PFSK-1 (cell line): Measurements from ENCODE around the gene MATCAP1.

ENCODE experiments used
- FOXP2 ChIP-seq: optimal IDR thresholded peaks from 2 replicates; pipeline ENCODE3; 2011; ENCODE audit warnings: borderline replicate concordance, control low read depth, inconsistent platforms; ENCODE audit not compliant: insufficient read depth; ENCODE audit errors: extremely low read length, extremely low read depth
- POLR2AphosphoS5 ChIP-seq: IDR thresholded peaks from 2 replicates; pipeline ENCODE4 v1.6.1; 2012; ENCODE audit warnings: low read depth, mild to moderate bottlenecking, control low read depth, low read length, moderate library complexity
- REST ChIP-seq, 2 experiments: IDR thresholded peaks; 2 replicates each; pipeline versions ENCODE4 v1.6.1 to v1.8.0; 2011 to 2012; ENCODE audit warnings: low read depth in 2 of 2, low read length in 2 of 2, control low read depth in 1 of 2, inconsistent platforms in 1 of 2, mild to moderate bottlenecking in 1 of 2, moderate library complexity in 1 of 2; ENCODE audit not compliant: insufficient read depth in 1 of 2
- SIN3A ChIP-seq: IDR thresholded peaks from 2 replicates; pipeline ENCODE4 v1.6.1; 2012; ENCODE audit warnings: mild to moderate bottlenecking, low read length, moderate library complexity, borderline replicate concordance; ENCODE audit not compliant: insufficient read depth
- TAF1 ChIP-seq: IDR thresholded peaks from 2 replicates; pipeline ENCODE4 v1.6.1; 2012; ENCODE audit warnings: low read length, control low read depth, borderline replicate concordance; ENCODE audit not compliant: insufficient read depth

Gene MATCAP1

GRCh38 chr16:67173808-67174705 lies 9.7 kb downstream of the MATCAP1 start:
- no peak for TF ChIP-seq REST (IDR thresholded peaks at IDR 0.05; ENCODE audit: insufficient read depth in 1 of 2, low read depth in 2 of 2, low read length in 2 of 2)
- TF ChIP-seq FOXP2 = peak; percentile 69
- TF ChIP-seq POLR2AphosphoS5 = peak; percentile 53

- TF ChIP-seq FOXP2 = no peak
- no peak for TF ChIP-seq REST (IDR thresholded peaks at IDR 0.05; ENCODE audit: insufficient read depth in 1 of 2, low read depth in 2 of 2, low read length in 2 of 2)
- no peak for TF ChIP-seq SIN3A
- no peak for TF ChIP-seq TAF1
- TF ChIP-seq POLR2AphosphoS5 = no peak
Observed at GRCh38 chr16:67173323-67173722, 10.4 kb downstream of the MATCAP1 start.

GRCh38 chr16:67170949-67171649 lies 12.7 kb downstream of the MATCAP1 start:
- TF ChIP-seq POLR2AphosphoS5 (no peak), SIN3A (no peak), TAF1 (no peak), REST (IDR thresholded peaks at IDR 0.05; ENCODE audit: insufficient read depth in 1 of 2, low read depth in 2 of 2, low read length in 2 of 2) (no peak), FOXP2 (no peak)

- no peak for TF ChIP-seq REST (IDR thresholded peaks at IDR 0.05; ENCODE audit: insufficient read depth in 1 of 2, low read depth in 2 of 2, low read length in 2 of 2)
- TF ChIP-seq TAF1 = no peak
- TF ChIP-seq FOXP2 = no peak
- TF ChIP-seq POLR2AphosphoS5 = no peak
- TF ChIP-seq SIN3A = no peak
Observed at GRCh38 chr16:67170168-67170948, 13.4 kb downstream of the MATCAP1 start, which contains the start of gene NOL3. Gene NOL3, plus strand, starts transcription at chr16:67170538.
